T-helper 1 cell (primary cell): Measurements from ENCODE around the gene TPM3.
A peak's percentile ranks its signal among the peaks of the same experiment; 100 is the strongest.
"Not testable (repeated sequence)": the region's sequence is repeated elsewhere in the genome, so short reads cannot be mapped to it uniquely, and the experiment has no call there.

Experiments used
- DNase-seq, 5 donors: peaks; one replicate each; pipeline ENCODE4 v3.0.0-alpha.2; 2012 to 2020

The TPM3 gene

GRCh38 chr1:154166207-154166606, 25.7 kb downstream of the TPM3 start:
- DNase-seq: no peak

- no peak for DNase-seq
Measured at GRCh38 chr1:154159554-154159953, 32.3 kb downstream of the TPM3 start.

DNA sequence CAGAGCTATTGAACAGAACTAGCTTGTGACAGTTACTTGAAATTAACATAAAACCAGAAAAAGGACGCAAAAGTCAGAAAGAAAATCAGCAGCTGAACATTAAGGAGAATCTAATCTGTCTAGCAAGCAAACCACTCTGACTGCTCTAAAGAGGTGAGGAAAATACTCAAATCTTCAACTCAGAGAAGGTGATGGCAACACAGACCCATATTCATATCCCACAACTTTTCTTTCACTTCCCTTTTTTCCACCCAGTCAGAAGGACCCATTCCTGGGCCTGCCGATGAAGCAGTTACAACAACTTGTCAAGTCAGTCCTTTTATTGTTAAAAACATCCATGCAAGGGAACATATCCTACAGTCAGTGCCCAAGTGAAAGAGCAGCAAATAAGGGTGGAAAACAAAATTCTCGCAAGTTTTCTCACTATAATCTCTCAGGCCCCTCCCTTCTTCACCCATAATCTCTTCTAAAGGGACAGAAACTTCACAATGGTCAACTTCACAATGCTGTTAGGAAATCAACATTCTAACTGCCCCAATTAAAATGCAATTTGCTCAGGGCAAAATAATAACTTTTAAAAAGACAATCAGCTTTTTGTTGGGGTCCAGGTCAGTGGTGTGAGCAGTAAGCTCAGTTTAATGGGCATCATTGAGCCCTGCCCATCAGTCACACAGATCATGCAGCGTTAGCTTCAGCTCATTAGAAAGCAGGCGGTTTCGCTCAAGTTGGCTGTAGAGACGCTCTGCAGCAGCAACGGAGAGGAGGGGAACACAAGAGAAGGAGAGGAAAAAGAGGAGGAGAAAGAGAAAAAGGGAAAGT, 33.4 kb downstream of the TPM3 start:
- peak in 1 of 5 donors; percentile 20 for DNase-seq

DNA sequence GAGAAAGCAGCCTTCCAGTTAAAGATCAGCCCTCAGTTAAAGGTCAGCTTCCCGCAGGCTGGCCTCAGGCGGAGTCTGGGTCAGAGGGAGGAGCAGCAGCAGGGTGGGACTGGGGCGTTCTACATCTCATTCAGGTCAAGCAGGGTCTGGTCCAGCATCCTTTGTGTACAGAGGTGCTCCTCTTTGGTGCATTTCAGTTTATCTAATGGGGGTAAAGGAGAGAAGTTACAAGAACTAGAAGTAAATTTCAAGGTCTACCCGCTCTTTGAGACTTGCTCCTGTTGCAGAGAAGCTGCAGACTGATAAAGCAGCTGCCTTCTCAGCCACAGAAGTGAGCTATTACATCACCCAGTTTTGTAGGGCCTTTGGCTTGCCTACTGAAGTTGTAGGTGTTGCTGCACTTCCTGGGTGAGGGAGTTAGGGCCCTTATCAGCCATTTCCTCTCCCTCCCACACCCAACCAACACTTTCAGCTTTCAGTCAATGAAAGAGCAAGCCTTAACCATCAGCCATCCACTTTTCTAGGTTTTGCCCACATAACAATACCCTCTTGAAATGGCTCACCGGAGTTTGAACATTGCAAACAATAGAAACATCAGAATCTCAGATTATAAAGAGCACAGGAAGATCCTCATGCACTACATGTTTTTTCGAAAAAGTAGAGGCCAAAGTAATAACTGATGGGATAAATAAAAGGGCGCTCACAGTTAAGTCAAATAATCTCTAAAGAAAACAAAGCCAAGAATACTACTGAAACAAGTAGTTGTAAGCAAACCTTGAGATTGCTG, 34.2 kb downstream of the TPM3 start:
- DNase-seq: peak; percentile 23 to 95 (median 55)

GRCh38 chr1:154155251-154155650, 36.6 kb downstream of the TPM3 start:
- DNase-seq: no peak

DNA sequence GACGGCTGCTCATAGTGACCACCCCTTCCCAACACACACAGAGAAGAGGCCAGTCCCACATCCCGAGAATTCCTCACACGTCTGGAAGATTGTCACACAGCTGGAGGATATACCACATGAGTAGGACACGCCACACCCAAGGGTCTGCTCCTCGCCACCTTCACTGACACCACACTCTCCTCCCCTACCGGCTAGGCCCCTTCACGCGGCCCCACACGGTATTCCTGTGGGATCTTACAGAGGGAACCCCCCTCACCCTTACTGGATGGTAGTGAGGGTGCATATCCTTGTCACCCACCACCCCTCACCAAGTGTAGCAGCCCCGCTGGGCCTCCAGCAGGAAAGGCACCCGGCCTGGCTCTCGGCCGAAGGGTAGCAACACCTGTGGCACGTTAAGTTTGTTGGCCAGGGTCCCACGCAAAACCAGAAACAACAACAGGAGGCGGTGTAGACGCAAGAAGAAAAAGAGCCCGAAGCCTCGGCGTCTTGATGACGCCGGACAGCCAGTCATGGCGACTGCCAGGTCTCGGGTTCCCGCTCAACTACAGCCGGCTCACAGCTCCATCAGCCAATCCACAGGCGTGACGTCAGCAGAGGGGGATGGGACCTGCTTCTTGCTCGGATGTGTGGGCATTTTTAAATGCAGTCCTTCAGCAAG, 37.2 kb downstream of the TPM3 start, which contains the start of gene NUP210L:
Gene NUP210L (minus strand): TSS at position 540 of the 658 bp plus-strand sequence.
- no peak for DNase-seq

DNA sequence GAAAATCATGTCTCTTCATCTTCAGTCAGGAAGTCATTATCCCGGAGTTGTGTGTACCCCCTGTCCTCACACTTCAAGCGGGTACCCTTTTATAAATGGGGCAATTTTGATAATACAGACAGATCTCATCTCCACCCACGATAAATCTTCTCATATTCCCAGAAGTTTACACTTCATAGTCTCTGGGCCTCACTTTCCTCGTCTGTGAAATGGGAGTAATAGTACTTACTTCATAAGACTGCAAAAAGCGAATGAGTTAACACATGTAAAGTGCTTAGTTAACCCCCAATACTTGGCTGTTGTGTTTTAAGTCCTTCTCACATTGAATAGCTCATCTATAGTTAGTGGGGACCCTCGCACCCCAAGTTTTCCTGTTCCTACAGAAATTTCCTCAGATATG, 37.8 kb downstream of the TPM3 start:
- DNase-seq: no peak

- DNase-seq: no peak
Measured at GRCh38 chr1:154151311-154151710, 40.6 kb downstream of the TPM3 start.

DNA sequence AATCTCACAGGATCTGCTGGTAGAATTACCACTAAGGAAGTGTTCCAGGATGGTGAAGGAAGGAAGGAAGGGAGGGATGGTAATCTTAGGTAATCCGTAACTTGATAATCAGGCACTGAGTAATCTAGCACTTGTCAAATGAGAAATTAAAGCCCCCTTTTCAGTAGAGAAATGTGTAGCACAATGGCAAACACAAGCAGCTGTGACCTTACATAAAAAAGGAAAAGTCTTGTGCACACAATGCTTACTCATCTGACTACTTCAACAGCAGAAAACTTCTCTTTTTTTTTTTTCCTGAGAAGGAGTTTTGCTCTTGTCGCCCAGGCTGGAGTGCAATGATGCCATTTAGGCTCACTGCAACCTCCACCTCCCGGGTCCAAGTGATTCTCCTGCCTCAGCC, 43.1 kb downstream of the TPM3 start:
- DNase-seq: peak in 1 of 5 donors; percentile 50

- not testable (repeated sequence) for DNase-seq
Measured at GRCh38 chr1:154147505-154147904, 44.4 kb downstream of the TPM3 start.

DNA sequence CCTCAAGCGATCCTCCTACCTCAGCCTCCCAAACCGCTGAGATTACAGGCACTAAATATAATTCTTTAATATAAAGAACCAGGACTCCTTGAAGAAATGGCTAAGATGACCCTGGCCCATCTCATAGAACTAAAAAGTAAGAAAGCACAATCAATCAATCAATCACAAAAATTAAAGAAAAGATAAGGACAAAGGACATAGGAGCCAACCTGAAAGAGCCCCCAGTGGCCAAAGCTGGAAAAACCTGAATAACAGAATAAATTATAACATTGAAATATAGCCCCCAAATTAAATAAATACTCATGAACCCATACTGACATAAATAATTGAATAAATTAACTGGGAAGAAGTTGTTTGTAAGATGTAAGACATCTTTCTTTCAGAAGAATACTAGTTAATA, 45.9 kb downstream of the TPM3 start:
- DNase-seq: no peak

DNA sequence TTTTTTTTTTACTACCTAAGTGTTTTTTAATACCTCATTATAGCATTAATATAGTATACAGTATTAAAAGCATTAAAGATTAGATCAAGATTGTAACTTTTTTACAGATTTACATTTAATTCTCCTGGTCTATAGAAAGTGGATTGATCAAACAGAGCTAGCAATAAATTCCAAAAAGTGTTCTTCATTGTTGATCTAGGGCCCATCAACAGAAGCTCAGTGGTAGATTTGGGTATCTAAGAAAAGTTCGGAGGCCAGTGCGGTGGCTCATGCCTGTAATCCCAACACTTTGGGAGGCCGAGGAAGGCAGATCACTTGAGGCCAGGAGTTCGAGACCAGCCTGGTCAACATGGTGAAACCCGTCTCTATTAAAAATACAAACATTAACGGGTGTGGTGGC, 49.5 kb downstream of the TPM3 start:
- no peak for DNase-seq

DNA sequence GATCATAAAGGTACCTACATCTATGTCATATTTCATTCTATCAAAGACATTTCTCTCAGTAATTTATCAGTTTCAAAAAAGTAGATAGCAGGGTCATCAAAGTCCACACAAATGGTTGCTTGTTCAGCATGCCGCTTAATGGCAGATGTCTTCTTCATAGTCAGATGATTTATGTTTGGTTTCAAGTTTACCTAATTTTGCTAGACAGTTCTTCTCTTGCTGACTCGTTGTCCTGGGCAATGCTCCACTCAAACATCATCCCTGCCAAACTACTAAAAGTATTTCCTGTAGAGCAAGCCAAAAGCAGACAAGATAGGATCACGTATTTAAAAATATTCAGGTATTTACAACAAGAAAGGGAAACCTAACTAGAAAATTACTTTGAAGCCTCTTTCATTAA, 50.7 kb downstream of the TPM3 start:
- DNase-seq: no peak

GRCh38 chr1:154137888-154138287, 54.0 kb downstream of the TPM3 start:
- no peak for DNase-seq

DNA sequence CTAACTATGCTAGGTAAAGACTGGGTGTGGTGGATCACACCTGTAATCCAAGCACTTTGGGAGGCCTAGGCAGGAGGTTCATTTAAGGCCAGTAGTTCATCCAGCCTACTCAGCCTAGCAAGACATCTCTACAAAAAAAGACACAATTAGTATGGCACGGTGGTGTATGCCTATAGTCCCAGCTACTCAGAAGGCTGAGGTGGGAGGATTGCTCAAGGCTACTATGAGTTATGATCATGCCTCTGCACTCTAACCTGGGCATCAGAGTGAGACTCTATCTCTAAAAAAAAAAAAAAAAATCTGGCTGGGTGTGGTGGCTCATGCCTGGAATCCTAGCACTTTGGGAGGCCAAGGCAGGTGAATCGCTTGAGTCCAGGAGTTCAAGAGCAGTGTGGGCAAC, 58.6 kb downstream of the TPM3 start:
- DNase-seq: no peak

GRCh38 chr1:154129391-154129970, 62.4 kb downstream of the TPM3 start:
- no peak for DNase-seq

GRCh38 chr1:154123205-154123604, 68.7 kb downstream of the TPM3 start:
- DNase-seq: not testable (repeated sequence)

- DNase-seq: no peak
Measured at GRCh38 chr1:154117642-154118041, 74.3 kb downstream of the TPM3 start.

- DNase-seq: peak in 1 of 5 donors; percentile 22
Measured at GRCh38 chr1:154115180-154115579, 76.7 kb downstream of the TPM3 start.
